ENCODE data around the gene PAFAH2. TPM values are rescaled to one million over a fixed set of nuclear protein-coding genes. Genes with fewer than 3 reads are reported as not detected.
"Not testable (repeated sequence)": the region's sequence is repeated elsewhere in the genome, so short reads cannot be mapped to it uniquely, and the experiment has no call there.

PAFAH2 gene
- total RNA-seq, 2 donors from 2014 or later, result 11.6 to 13.3 TPM

- Histone ChIP-seq H3K9ac (ENCODE audit: extremely low read depth, low read length, poor library complexity, severe bottlenecking) (no peak overlapping the region), H3K27ac (ENCODE audit: low read depth, low read length) (no peak overlapping the region), H3K4me3 (ENCODE audit: low read length) (no peak overlapping the region), H3K27me3 (ENCODE audit: control insufficient read depth, insufficient read depth, low read length, poor library complexity, severe bottlenecking) (no peaks in the 10 kb centered on the region), H3K4me1 (ENCODE audit: control insufficient read depth, insufficient read depth, low read length) (peaks cover 8% of the 10 kb centered on the region), H3K9me3 (ENCODE audit: control insufficient read depth, low read length) (no peaks in the 10 kb centered on the region), H3K36me3 (ENCODE audit: control insufficient read depth, insufficient read depth, low read length) (peaks cover 31% of the 10 kb centered on the region)
- WGBS, 2 experiments (ENCODE audit: insufficient coverage in 1 of 2, insufficient read length in 1 of 2), result 93 to 100% methylated on average over 2 of the region's 2 CpGs
- Mint-ChIP-seq H3K4me1 (peaks cover 19% of the 10 kb centered on the region), H3K9me3 (no peaks in the 10 kb centered on the region), H3K36me3 (ENCODE audit: low read depth) (peaks cover 44% of the 10 kb centered on the region), H3K27ac (no peak overlapping the region), H3K27me3 (ENCODE audit: insufficient read depth) (no peaks in the 10 kb centered on the region), H3K4me3 (no peak overlapping the region)
- no peak for DNase-seq
- TF ChIP-seq, protein P1, sequence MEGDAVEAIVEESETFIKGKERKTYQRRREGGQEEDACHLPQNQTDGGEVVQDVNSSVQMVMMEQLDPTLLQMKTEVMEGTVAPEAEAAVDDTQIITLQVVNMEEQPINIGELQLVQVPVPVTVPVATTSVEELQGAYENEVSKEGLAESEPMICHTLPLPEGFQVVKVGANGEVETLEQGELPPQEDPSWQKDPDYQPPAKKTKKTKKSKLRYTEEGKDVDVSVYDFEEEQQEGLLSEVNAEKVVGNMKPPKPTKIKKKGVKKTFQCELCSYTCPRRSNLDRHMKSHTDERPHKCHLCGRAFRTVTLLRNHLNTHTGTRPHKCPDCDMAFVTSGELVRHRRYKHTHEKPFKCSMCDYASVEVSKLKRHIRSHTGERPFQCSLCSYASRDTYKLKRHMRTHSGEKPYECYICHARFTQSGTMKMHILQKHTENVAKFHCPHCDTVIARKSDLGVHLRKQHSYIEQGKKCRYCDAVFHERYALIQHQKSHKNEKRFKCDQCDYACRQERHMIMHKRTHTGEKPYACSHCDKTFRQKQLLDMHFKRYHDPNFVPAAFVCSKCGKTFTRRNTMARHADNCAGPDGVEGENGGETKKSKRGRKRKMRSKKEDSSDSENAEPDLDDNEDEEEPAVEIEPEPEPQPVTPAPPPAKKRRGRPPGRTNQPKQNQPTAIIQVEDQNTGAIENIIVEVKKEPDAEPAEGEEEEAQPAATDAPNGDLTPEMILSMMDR (conservative IDR thresholded peaks at IDR 0.05), result no peak
These were observed 9.9 kb downstream of the PAFAH2 start for GRCh38 chr1:25987951-25988350.

DNA sequence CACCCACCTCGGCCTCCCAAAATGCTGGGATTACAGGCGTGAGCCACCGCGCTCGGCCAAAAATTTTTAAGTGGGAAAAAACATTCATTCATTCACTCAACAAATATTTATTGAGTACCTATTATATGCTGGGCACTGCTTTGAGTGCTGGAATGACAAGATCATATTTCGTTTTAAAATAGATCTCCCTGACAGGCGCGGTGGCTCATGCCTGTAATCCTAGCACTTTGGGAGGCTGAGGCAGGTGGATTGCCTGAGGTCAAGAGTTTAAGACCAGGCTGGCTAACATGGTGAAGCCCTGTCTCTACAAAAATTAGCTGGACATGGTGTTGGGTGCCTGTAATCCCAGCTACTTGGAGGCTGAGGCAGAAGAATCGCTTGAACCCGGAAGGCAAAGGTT lies 11.1 kb downstream of the PAFAH2 start:
- H3K9me3 Mint-ChIP-seq; H3K27ac ChIP-seq (ENCODE audit: low read depth, low read length); DNase-seq; H3K4me1 ChIP-seq (ENCODE audit: control insufficient read depth, insufficient read depth, low read length); H3K4me3 ChIP-seq (ENCODE audit: low read length); H3K9me3 ChIP-seq (ENCODE audit: control insufficient read depth, low read length); H3K27ac Mint-ChIP-seq; H3K27me3 Mint-ChIP-seq (ENCODE audit: insufficient read depth); H3K27me3 ChIP-seq (ENCODE audit: control insufficient read depth, insufficient read depth, low read length, poor library complexity, severe bottlenecking); H3K9ac ChIP-seq (ENCODE audit: extremely low read depth, low read length, poor library complexity, severe bottlenecking); H3K4me3 Mint-ChIP-seq: not testable (repeated sequence)
- Mint-ChIP-seq H3K36me3 (ENCODE audit: low read depth) (peaks cover 52% of the 10 kb centered on the region), H3K4me1 (peaks cover 19% of the 10 kb centered on the region)
- 93 to 95% methylated on average over 4 to 10 of the region's 10 CpGs for WGBS, 2 experiments (ENCODE audit: insufficient coverage in 1 of 2, insufficient read length in 1 of 2)
- peaks cover 38% of the 10 kb centered on the region for H3K36me3 ChIP-seq (ENCODE audit: control insufficient read depth, insufficient read depth, low read length)

- peaks cover 3% of the 10 kb centered on the region for H3K4me1 ChIP-seq (ENCODE audit: control insufficient read depth, insufficient read depth, low read length)
- H3K27ac ChIP-seq (ENCODE audit: low read depth, low read length), result no peak overlapping the region
- TF ChIP-seq, protein P1 (conservative IDR thresholded peaks at IDR 0.05), result no peak
- H3K9me3 Mint-ChIP-seq, result no peaks in the 10 kb centered on the region
- 94 to 100% methylated on average over 3 of the region's 3 CpGs for WGBS, 2 experiments (ENCODE audit: insufficient coverage in 1 of 2, insufficient read length in 1 of 2)
- peaks cover 58% of the 10 kb centered on the region for H3K36me3 Mint-ChIP-seq (ENCODE audit: low read depth)
- H3K36me3 ChIP-seq (ENCODE audit: control insufficient read depth, insufficient read depth, low read length), result peaks cover 46% of the 10 kb centered on the region
- H3K4me3 Mint-ChIP-seq, result no peak overlapping the region
- H3K9me3 ChIP-seq (ENCODE audit: control insufficient read depth, low read length), result no peaks in the 10 kb centered on the region
- H3K4me1 Mint-ChIP-seq, result peaks cover 14% of the 10 kb centered on the region
- DNase-seq, result no peak
- no peaks in the 10 kb centered on the region for H3K27me3 ChIP-seq (ENCODE audit: control insufficient read depth, insufficient read depth, low read length, poor library complexity, severe bottlenecking)
- H3K27me3 Mint-ChIP-seq (ENCODE audit: insufficient read depth), result no peaks in the 10 kb centered on the region
- no peak overlapping the region for H3K27ac Mint-ChIP-seq
- H3K9ac ChIP-seq (ENCODE audit: extremely low read depth, low read length, poor library complexity, severe bottlenecking), result no peak overlapping the region
- no peak overlapping the region for H3K4me3 ChIP-seq (ENCODE audit: low read length)
These were observed 12.2 kb downstream of the PAFAH2 start for GRCh38 chr1:25985670-25986069.

- Histone ChIP-seq H3K27ac (ENCODE audit: low read depth, low read length) (no peak overlapping the region), H3K27me3 (ENCODE audit: control insufficient read depth, insufficient read depth, low read length, poor library complexity, severe bottlenecking) (no peaks in the 10 kb centered on the region), H3K4me3 (ENCODE audit: low read length) (no peak overlapping the region), H3K36me3 (ENCODE audit: control insufficient read depth, insufficient read depth, low read length) (peaks cover 46% of the 10 kb centered on the region), H3K4me1 (ENCODE audit: control insufficient read depth, insufficient read depth, low read length) (no peaks in the 10 kb centered on the region), H3K9ac (ENCODE audit: extremely low read depth, low read length, poor library complexity, severe bottlenecking) (no peak overlapping the region), H3K9me3 (ENCODE audit: control insufficient read depth, low read length) (no peaks in the 10 kb centered on the region)
- peaks cover 58% of the 10 kb centered on the region for H3K36me3 Mint-ChIP-seq (ENCODE audit: low read depth)
- no peaks in the 10 kb centered on the region for H3K9me3 Mint-ChIP-seq
- WGBS, 2 experiments (ENCODE audit: insufficient coverage in 1 of 2, insufficient read length in 1 of 2), result 92% methylated on average over 1 of the region's 1 CpG; no CpG with 5 or more reads in 1 of the 2 experiments
- peaks cover 9% of the 10 kb centered on the region for H3K4me1 Mint-ChIP-seq
- no peaks in the 10 kb centered on the region for H3K27me3 Mint-ChIP-seq (ENCODE audit: insufficient read depth)
- DNase-seq, result no peak
- no peak overlapping the region for H3K27ac Mint-ChIP-seq
- no peak overlapping the region for H3K4me3 Mint-ChIP-seq
- TF ChIP-seq, protein P1 (conservative IDR thresholded peaks at IDR 0.05), result no peak
These were observed 12.7 kb downstream of the PAFAH2 start for GRCh38 chr1:25985171-25985570.

All from endodermal cell (in vitro differentiated cells).